Sigmoid colon (tissue), 7 donors: Measurements from ENCODE around the gene RBKS. TPM values are rescaled to one million over a fixed set of nuclear protein-coding genes. Genes with fewer than 3 reads are reported as not detected.
"Not testable (repeated sequence)": the region's sequence is repeated elsewhere in the genome, so short reads cannot be mapped to it uniquely, and the experiment has no call there.

Source experiments
- DNase-seq: peaks from one replicate; pipeline ENCODE4 v3.0.0-alpha.2; 2019
- H3K27ac ChIP-seq, 4 donors: fragments of 200-600 bp; sonication (generic); one replicate each; pipeline ENCODE4 v1.5.1; 2016 to 2019; ENCODE audit warnings: mild to moderate bottlenecking in 1 of 4
- H3K27me3 ChIP-seq, 3 donors: fragments of 200-600 bp; sonication (generic); one replicate each; pipeline ENCODE4 v1.5.1; 2019; ENCODE audit warnings: mild to moderate bottlenecking in 1 of 3
- H3K36me3 ChIP-seq, 4 donors: fragments of 200-600 bp; sonication (generic); one replicate each; pipeline ENCODE4 v1.5.1; 2016 to 2019
- H3K4me1 ChIP-seq, 4 donors: fragments of 200-600 bp; sonication (generic); one replicate each; pipeline ENCODE4 v1.5.1; 2017 to 2019
- H3K4me3 ChIP-seq, 4 donors: fragments of 200-600 bp; sonication (generic); one replicate each; pipeline ENCODE4 v1.5.1; 2017 to 2019; ENCODE audit warnings: mild to moderate bottlenecking in 2 of 4, moderate library complexity in 1 of 4
- H3K9me3 ChIP-seq, 4 donors: fragments of 200-600 bp in 3 of 4; sonication (generic) in 3 of 4; one replicate each; pipeline versions ENCODE4 v1.5.1 to v1.6.1; 2013 to 2019
- EP300 ChIP-seq, 4 donors: sonication (generic); formaldehyde crosslinking; IDR thresholded peaks; one replicate each; pipeline ENCODE4 v1.6.1; 2017; ENCODE audit warnings: antibody characterized with exemption in 4 of 4
- POLR2A ChIP-seq, 2 donors: fragments of 450-650 bp; IDR thresholded peaks; one replicate each; pipeline ENCODE4 v1.6.1; 2016; ENCODE audit warnings: antibody characterized with exemption in 2 of 2, mild to moderate bottlenecking in 2 of 2, moderate library complexity in 2 of 2
- POLR2AphosphoS5 ChIP-seq, 4 donors: sonication (generic); formaldehyde crosslinking; IDR thresholded peaks; one replicate each; pipeline ENCODE4 v1.6.1; 2017; ENCODE audit warnings: antibody characterized with exemption in 4 of 4
- WGBS, 2 donors: extraction: QIAGEN DNeasy Blood & Tissue Kit; methylation state at CpG; one replicate each; pipeline ENCODE4 v1.1.7; 2013; 5-methylcytosine and 5-hydroxymethylcytosine counted together
- intact Hi-C: fragments of 100-400 bp; cut with DNase I; formaldehyde crosslinking; loops from one replicate; pipeline ENCODE4 v1.15.1; 2023
- polyA plus RNA-seq, 3 donors: library from polyadenylated mRNA; stranded (reverse); fragments of 200-250 nt; gene quantifications; one replicate each; pipeline ENCODE4 v1.2.3, GENCODE V29; 2013
- total RNA-seq, 4 donors: library from RNA; depleted of rRNA; stranded (reverse); fragments of >200 nt; gene quantifications; one replicate each; pipeline ENCODE4 v1.1.0, GENCODE V29; 2016
- TF ChIP-seq, protein P1 (sequence below), 4 experiments: fragments of 450-650 bp in 3 of 4; fragments of 200-600 bp in 1 of 4; IDR thresholded peaks; one replicate each; pipeline ENCODE4 v1.5.1; 2016 to 2019; ENCODE audit warnings: antibody characterized with exemption in 4 of 4, mild to moderate bottlenecking in 3 of 4, moderate library complexity in 2 of 4
- donor health status: healthy with polysubstance abuse.
- donor health status: Bipolar disorder and iron deficiency.
- donor health status: healthy.

RBKS gene
- total and polyA plus RNA-seq, 7 donors, result 0.55 to 28.0 (median 3.1) TPM

DNA sequence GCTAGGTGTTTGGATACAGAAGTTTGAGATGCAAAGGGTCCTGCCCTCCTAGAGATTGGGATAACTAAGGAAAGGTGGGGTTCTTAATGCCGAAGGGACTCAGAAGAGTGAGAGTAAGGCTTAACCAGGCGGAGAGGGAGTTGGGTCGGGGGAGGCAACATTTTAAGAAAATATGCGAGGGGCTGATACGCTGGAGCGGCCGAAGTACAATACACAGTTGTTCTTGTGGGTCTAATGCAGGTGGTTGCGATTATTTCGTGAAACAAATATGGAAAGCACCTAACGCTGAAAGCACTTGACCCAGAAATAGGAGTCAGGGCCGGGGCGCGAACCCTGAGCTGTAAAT, 119.0 kb downstream of the RBKS start:
- H3K4me1 ChIP-seq, result peaks cover 0 to 47% (median 40%) of the 10 kb centered on the region in 4 donors
- WGBS, 2 donors, result 4 to 11% methylated on average over 13 of the region's 13 CpGs
- no peaks in the 10 kb centered on the region for H3K27me3 ChIP-seq
- H3K4me3 ChIP-seq, result peak overlapping the region; percentile 58 to 91 (median 73)
- intact Hi-C loops, result loop anchor here (2.0 to 10.0 kb wide), 4 partner anchors 120 to 620 kb away; partner anchors contain the start of genes BABAM2 and RBKS
- no peaks in the 10 kb centered on the region for H3K9me3 ChIP-seq
- DNase-seq, result no peak
- H3K27ac ChIP-seq, result peak overlapping the region; percentile 84 to 96 (median 94)
- TF ChIP-seq, protein P1, sequence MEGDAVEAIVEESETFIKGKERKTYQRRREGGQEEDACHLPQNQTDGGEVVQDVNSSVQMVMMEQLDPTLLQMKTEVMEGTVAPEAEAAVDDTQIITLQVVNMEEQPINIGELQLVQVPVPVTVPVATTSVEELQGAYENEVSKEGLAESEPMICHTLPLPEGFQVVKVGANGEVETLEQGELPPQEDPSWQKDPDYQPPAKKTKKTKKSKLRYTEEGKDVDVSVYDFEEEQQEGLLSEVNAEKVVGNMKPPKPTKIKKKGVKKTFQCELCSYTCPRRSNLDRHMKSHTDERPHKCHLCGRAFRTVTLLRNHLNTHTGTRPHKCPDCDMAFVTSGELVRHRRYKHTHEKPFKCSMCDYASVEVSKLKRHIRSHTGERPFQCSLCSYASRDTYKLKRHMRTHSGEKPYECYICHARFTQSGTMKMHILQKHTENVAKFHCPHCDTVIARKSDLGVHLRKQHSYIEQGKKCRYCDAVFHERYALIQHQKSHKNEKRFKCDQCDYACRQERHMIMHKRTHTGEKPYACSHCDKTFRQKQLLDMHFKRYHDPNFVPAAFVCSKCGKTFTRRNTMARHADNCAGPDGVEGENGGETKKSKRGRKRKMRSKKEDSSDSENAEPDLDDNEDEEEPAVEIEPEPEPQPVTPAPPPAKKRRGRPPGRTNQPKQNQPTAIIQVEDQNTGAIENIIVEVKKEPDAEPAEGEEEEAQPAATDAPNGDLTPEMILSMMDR (IDR thresholded peaks at IDR 0.05), result no peak
- no peak for TF ChIP-seq POLR2A (IDR thresholded peaks at IDR 0.05)
- no peak for TF ChIP-seq POLR2AphosphoS5 (IDR thresholded peaks at IDR 0.05)
- no peak for TF ChIP-seq EP300 (IDR thresholded peaks at IDR 0.05)
- peaks cover 0 to 11% (median 0%) of the 10 kb centered on the region in 4 donors for H3K36me3 ChIP-seq

DNA sequence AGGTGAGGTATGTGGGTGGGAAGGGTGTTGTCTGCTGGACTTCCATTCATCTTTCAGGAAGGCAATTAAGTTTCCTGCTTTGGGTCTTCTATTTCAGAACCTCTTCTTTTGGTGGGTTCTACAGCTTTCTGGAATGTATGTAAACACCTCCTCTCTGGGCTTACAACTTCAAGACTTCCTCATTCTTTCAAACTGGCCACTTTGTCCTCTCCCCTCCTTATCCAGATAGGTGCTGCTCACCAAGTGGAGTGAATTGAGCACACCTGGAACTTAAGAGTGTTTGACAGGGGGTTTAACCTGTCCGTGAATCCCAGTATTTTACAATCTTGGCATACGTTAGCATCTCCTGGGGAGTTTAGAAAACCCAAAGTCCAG, 123.9 kb downstream of the RBKS start:
- Histone ChIP-seq H3K27me3 (no peaks in the 10 kb centered on the region), H3K27ac (no peak overlapping the region), H3K4me1 (peaks cover 0 to 14% (median 10%) of the 10 kb centered on the region in 4 donors), H3K36me3 (no peaks in the 10 kb centered on the region), H3K4me3 (peak overlapping the region in 3 of 4 donors; percentile 25 to 41 (median 28)), H3K9me3 (no peaks in the 10 kb centered on the region)
- 14 to 73% methylated on average over 2 of the region's 2 CpGs for WGBS, 2 donors
- no peak for TF ChIP-seq EP300 (IDR thresholded peaks at IDR 0.05)
- TF ChIP-seq POLR2A (IDR thresholded peaks at IDR 0.05), result no peak
- no peak for TF ChIP-seq POLR2AphosphoS5 (IDR thresholded peaks at IDR 0.05)
- TF ChIP-seq, protein P1 (IDR thresholded peaks at IDR 0.05), result no peak
- no peak for DNase-seq
- intact Hi-C loops, result no loop called here

DNA sequence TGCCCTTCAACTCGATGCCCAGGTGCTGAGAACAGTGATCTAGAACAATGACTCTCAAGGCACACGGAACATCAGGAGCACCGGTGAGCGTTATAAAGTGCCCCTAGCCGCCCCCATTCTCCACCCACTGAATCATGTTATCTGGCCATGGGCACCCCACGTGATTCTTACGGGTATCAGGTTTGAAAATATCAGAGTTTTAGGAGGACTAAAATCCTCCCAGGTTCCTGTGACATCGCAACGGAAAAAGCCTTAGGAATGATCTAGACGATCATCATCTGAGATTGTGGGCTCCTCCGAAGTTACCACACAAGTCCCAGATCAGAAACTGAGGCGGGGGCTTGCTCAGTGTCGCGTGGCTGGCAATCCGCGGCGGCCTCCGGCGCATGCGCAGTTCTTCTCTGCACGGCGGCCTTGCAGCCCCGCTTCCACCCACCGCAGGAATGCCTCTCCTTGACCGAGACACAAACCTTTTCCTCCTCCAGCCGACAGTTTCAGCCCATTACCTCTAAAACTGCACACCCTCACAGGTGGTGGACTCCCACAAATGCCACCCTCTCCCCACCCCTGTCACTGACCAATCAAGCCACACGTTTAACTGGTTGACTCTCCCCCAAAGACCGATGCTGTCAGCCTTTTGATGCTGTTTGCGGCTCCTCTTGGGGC, 124.4 kb downstream of the RBKS start:
- TF ChIP-seq POLR2AphosphoS5 (IDR thresholded peaks at IDR 0.05) (no peak), EP300 (IDR thresholded peaks at IDR 0.05) (no peak)
- peak; percentile 68 for DNase-seq
- 18 to 31% methylated on average over 29 of the region's 29 CpGs for WGBS, 2 donors

DNA sequence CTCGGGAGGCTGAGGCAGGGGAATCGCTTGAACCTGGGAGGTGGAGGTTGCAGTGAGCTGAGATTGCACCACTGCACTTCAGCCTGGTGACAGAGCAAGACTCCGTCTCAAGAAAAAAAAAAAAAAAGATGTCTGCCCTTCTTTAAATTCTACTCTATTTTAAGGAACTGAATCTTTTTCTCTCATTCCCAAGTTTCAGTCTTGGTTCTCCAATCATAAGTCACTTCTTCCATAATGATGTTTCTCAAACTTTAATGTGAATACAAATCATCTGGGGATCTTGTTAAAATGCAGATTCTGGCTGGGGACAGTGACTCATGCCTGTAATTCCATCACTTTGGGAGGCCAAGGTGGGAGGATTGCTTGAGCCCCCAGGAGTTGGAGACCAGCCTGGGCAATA, 125.7 kb downstream of the RBKS start:
- H3K4me1 ChIP-seq, H3K9me3 ChIP-seq, H3K4me3 ChIP-seq, DNase-seq, H3K36me3 ChIP-seq, intact Hi-C loops, H3K27ac ChIP-seq, H3K27me3 ChIP-seq: not testable (repeated sequence)
- 91 to 92% methylated on average over 3 of the region's 3 CpGs for WGBS, 2 donors

More for the DNA sequence above, 124.4 kb downstream of the RBKS start:
- peak overlapping the region in 2 of 4 donors; percentile 19 to 35 for H3K27ac ChIP-seq
- peak overlapping the region in 3 of 4 donors; percentile 25 to 41 (median 28) for H3K4me3 ChIP-seq
- no peaks in the 10 kb centered on the region for H3K36me3 ChIP-seq
- H3K4me1 ChIP-seq, result peaks cover 0 to 10% (median 8%) of the 10 kb centered on the region in 4 donors
- H3K9me3 ChIP-seq, result no peaks in the 10 kb centered on the region
- intact Hi-C loops, result no loop called here
- H3K27me3 ChIP-seq, result no peaks in the 10 kb centered on the region

DNA sequence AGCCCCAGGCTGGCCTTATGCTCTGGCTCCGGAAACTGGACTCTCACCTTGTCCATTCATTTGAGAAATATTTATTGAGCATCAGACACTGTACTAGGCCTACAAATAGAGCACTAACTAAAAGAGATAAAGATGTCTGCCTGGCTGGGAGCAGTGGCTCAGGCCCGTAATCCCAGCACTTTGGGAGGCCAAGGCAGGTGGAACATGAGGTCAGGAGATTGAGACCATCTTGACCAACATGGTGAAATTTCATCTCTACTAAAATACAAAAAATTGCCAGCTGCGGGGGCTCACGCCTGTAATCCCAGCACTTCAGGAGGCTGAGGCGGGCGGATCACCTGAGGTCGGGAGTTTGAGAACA, 126.3 kb downstream of the RBKS start:
- WGBS, 2 donors, result 94 to 96% methylated on average over 7 of the region's 7 CpGs
- Histone ChIP-seq H3K27ac (no peak overlapping the region), H3K9me3 (no peaks in the 10 kb centered on the region), H3K4me3 (no peak overlapping the region), H3K36me3 (no peaks in the 10 kb centered on the region), H3K27me3 (no peaks in the 10 kb centered on the region), H3K4me1 (peaks cover 0 to 10% (median 8%) of the 10 kb centered on the region in 4 donors)
- no peak for DNase-seq
- intact Hi-C loops, result no loop called here
- TF ChIP-seq, protein P1 (IDR thresholded peaks at IDR 0.05), result no peak
- no peak for TF ChIP-seq POLR2A (IDR thresholded peaks at IDR 0.05)
- TF ChIP-seq EP300 (IDR thresholded peaks at IDR 0.05), result no peak
- TF ChIP-seq POLR2AphosphoS5 (IDR thresholded peaks at IDR 0.05), result no peak
